GM08714 (cell line): Measurements from ENCODE around the gene ADGRG1.

Source experiments
- H3K4me3 ChIP-seq: fragments of 200-500 bp; sonication (Bioruptor generic); 2 replicates; pipeline ENCODE4 v1.5.1; 2014; ENCODE audit warnings: mild to moderate bottlenecking, low read length, inconsistent platforms
- ZNF274 ChIP-seq: IDR thresholded peaks from 2 replicates; pipeline ENCODE4 v1.6.1; 2012; ENCODE audit warnings: mild to moderate bottlenecking, low read depth, low read length

Gene ADGRG1

GRCh38 chr16:57651344-57652333 lies 23.2 kb downstream of the ADGRG1 start:
- no peak overlapping the region for H3K4me3 ChIP-seq
- no peak for TF ChIP-seq ZNF274

- no peak overlapping the region for H3K4me3 ChIP-seq
- TF ChIP-seq ZNF274 = no peak
Measured at GRCh38 chr16:57652695-57653471, 24.5 kb downstream of the ADGRG1 start.

DNA sequence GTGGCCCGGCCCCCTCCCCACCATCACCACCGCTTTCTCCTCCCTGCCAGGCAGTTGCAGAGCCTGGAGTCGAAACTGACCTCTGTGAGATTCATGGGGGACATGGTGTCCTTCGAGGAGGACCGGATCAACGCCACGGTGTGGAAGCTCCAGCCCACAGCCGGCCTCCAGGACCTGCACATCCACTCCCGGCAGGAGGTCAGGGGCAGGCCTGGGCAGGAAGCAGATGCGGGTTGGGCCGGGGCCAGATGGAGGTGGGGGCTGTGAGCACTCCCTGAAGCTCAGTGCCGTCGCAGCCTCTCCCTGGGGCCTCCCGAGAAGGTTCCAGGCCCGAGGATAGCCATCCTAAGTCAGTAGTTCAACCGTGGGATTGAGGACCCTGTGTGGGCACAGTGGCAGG lies 25.5 kb downstream of the ADGRG1 start:
- no peak overlapping the region for H3K4me3 ChIP-seq
- TF ChIP-seq ZNF274 = no peak

DNA sequence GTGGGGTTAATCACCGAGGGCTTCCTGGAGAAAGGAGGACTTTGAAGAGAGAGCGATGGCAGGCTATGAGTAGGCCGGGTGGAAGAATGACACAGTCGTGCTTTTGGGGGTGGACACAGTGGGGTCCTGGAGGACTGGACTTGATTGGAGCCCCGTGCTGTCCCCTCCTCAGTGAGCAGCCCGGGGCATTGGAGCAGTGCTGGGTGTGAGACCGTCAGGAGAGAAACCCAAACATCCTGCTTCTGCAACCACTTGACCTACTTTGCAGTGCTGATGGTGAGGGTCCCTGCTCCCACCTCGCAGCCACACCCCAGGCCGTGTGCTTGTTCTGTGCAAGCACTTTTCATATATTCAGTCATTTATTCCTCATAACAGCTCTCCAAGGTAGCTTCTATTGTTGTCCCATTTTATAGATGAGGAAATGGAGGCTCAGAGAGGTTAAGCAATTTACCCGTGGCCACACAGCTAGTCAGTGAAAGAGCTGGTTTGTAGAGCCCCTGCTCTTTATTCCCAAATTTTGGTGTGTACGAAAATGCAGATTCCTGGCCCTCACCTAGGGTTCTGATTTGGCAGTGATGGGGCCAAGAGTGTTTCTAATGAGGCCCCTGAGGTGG lies 28.0 kb downstream of the ADGRG1 start:
- TF ChIP-seq ZNF274 = no peak

DNA sequence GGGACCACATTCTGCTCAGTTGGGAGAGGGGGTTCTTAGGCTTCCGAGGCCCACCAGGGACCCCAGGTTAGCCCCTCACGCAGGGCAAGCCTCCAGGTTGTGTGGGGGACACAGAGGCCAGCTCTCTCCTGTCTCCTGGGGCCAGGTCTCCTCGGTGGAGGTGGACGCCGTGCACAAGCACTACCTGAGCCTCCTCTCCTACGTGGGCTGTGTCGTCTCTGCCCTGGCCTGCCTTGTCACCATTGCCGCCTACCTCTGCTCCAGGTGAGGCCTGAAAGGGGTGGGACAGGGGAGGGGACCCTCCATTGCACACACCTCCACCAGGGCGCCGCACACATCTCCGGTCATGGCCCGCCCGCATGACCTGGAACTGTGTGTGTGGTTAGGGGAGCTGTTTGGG lies 28.8 kb downstream of the ADGRG1 start:
- no peak for TF ChIP-seq ZNF274
- no peak overlapping the region for H3K4me3 ChIP-seq

More for the DNA sequence above, 28.0 kb downstream of the ADGRG1 start:
- no peak overlapping the region for H3K4me3 ChIP-seq

- H3K4me3 ChIP-seq = no peak overlapping the region
- no peak for TF ChIP-seq ZNF274
Measured at GRCh38 chr16:57658130-57658877, 29.9 kb downstream of the ADGRG1 start.

GRCh38 chr16:57658878-57659674 lies 30.6 kb downstream of the ADGRG1 start:
- TF ChIP-seq ZNF274 = no peak
- H3K4me3 ChIP-seq = no peak overlapping the region

GRCh38 chr16:57660715-57661463 lies 32.5 kb downstream of the ADGRG1 start:
- no peak overlapping the region for H3K4me3 ChIP-seq
- no peak for TF ChIP-seq ZNF274

DNA sequence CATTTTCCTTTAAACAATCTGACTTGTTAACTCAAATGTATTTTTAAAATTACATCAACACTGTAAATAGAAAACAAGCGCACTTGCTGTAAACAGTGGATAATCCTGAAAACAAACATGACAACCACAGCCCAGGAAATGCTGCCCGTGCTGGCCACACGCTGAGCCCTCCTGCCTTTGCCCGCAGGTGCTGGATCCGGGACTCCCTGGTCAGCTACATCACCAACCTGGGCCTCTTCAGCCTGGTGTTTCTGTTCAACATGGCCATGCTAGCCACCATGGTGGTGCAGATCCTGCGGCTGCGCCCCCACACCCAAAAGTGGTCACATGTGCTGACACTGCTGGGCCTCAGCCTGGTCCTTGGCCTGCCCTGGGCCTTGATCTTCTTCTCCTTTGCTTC lies 33.1 kb downstream of the ADGRG1 start:
- TF ChIP-seq ZNF274 = no peak
- no peak overlapping the region for H3K4me3 ChIP-seq

DNA sequence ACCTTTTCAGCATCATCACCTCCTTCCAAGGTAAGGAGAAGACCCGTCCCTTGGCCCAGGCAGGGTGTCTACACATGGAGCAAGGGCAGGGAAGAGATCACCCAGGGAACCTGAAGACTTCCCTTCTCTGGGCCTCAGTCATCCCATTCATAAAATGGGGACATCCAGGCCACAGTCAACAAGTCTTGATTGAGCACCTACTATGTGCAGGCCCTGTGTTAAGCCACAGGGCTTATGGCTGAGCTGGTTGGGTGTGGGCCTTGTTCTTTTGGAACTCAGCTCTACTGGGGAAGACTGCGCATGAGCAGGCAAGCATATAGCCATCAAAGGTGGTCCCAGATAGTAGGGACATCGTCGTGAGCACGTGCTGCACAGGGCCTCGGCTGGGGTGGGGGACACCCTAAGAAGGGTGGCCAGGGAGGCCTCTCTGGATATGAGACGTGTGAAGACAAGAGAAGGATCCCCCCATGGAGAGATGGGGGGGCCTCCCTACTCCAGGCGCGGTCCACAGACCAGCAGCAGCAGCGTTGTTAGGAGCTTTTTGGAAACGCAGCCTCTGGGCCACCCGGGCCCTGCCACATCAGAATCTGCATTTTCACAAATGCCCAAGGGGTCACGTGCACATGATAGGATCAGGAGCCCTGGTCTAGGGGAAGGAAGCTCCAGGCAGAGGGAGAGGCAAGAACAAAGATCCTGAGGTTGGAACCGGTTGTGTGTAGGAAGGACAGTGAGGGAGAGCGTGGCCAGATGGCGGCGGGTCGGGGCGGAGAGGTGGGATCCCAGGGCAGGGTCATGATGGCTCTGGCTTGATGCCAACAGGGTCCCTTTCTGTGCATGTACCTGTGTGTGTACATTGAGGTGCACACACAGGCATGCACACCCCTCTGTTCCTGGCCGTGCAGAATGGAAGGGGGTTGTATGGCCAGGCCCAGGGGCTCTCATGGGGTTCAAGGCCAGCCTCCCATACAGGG lies 33.8 kb downstream of the ADGRG1 start:
- no peak overlapping the region for H3K4me3 ChIP-seq
- TF ChIP-seq ZNF274 = no peak

DNA sequence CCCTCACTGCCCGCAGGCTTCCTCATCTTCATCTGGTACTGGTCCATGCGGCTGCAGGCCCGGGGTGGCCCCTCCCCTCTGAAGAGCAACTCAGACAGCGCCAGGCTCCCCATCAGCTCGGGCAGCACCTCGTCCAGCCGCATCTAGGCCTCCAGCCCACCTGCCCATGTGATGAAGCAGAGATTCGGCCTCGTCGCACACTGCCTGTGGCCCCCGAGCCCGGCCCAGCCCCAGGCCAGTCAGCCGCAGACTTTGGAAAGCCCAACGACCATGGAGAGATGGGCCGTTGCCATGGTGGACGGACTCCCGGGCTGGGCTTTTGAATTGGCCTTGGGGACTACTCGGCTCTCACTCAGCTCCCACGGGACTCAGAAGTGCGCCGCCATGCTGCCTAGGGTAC lies 35.0 kb downstream of the ADGRG1 start:
- no peak overlapping the region for H3K4me3 ChIP-seq
- TF ChIP-seq ZNF274 = no peak
